Hematopoietic multipotent progenitor cell treated with erythropoietin and hydrocortisone succinate and interleukin-3 and kit ligand, for 8 days (in vitro differentiated cells): Measurements from ENCODE around the gene TREML2.

Experiments used
- DNase-seq: peaks from one replicate; pipeline ENCODE4 v3.0.0-alpha.2; 2015

TREML2 gene

DNA sequence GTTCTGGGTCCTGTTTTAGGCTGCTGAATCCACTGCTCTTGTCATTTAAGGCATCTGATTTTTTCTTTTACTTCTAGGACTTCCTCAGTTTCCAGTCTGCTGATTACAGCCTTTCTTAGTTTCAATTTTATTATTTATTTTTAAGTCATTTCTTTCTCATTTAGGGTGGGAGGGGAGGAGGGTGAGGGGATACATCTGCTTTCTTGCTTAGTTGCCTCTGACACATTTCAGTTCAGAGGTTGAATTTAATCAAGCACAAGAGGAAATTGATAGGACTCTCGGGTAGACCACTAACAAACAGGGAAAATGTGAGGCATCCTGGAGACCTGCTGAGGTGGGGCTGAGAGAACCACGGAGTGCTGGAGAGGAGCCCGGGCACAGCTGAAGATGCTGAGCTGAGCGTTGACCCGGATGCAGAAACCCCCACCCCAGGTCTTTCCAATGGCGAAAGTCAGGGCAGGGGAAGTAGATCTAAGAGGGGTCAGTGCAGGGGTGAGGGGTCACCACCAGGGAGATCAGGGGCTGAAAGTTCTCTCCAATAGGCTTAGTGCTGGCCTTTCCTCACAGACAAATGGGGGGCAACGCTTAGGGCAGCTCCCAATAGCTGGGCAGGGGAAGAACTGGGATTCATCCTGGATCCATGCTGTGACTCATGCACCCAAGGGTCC lies 7.6 kb upstream of the TREML2 start:
- no peak for DNase-seq

DNA sequence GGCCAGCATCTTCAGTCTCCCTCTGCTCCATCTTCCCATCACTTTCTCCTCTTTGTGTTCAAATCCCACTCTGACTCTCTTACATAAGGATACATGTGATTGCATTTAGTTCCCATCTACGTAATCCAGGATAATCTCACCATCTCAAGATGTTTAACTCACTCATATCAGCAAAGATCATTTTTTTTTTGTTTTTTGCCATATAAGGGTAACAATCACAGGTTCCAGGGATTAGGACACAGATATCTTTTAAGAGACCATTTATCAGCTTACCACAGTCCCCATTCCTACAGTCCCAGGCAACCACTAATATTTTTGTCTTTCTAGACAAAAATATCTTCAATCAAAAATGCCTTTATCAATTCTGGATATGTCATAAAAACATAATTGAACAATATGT lies 3.2 kb upstream of the TREML2 start:
- DNase-seq, result no peak

DNA sequence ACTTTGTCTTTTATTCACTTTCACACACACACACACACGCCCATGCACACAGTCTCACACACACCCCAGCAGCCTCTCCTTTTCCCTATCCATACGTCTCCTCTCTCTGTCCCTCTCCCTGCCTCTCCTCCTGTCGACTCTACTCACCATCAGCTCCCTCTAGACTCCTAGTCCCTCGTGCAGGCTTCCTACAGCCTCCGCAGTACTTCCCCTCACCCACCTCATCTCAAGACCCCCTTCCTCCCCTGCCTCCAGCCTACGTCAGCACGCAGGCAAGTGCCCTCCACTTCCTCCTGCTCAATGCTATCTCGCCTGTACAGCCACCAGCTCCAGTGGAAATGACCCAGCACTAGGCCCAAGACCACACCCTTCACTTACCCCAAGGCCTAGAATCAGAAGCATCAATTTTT lies 820 bp upstream of the TREML2 start:
- DNase-seq, result peak; percentile 80

DNA sequence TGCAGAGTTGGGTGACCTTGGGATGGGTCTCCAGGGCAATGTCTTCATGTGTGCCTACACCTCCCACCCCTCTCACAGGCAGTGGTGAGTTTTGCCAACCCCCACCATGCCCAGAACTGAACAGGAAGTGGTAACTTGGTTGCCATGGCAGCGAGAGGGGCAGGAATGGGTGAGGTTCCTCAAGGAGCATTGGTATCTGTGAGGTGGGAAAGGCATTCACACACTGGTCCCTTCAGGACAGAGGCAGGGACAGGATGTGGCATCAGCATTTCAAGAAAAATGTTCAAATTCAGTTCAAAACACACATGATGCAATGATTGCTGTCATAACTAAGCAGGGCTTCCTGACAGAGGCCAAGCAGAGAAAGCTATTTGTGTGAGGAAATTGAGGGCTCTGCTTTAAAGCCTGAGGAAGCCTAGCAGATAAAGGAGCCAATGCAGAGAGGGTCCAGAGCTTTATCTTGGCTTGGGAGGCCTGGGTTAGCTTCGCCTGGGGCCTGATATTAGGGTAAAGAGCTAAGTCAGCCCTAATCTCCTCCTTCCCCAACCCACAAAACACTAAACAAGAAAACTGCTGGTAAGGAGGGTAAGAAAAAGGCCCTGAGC lies 551 bp downstream of the TREML2 start:
- peak; percentile 91 for DNase-seq

DNA sequence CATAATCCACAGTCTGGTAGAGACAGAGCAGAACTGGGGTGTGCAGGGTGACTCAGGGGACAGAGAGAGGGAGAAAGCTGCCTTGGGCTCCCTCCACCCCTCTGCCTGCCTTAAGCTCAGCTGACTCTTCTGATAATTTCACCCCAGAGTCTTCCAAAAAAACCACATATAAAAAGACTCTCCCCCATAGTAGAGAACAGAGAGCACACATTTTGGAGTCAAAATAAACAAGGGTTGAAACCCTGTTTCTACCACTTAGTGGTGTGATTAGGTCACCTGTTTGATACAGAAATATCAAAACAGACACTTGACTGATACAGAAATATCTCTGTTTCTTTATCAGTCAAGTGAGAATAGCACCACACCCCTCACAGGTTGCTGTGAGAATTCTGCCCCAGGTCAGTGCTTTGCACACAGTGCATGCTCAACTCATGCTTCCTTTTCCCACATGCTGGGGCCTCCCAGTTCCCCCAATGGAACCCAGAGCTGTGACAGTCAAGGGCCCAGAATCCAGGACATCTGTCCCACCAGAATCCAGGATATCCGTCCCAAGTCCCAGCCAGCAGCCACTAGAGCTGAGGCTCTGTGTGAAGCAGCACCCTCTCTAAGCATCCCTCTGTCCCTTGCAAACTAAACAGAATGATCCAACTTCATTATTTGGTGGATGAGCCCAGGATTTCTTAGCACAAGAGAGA lies 1.2 kb downstream of the TREML2 start:
- peak; percentile 74 for DNase-seq

DNA sequence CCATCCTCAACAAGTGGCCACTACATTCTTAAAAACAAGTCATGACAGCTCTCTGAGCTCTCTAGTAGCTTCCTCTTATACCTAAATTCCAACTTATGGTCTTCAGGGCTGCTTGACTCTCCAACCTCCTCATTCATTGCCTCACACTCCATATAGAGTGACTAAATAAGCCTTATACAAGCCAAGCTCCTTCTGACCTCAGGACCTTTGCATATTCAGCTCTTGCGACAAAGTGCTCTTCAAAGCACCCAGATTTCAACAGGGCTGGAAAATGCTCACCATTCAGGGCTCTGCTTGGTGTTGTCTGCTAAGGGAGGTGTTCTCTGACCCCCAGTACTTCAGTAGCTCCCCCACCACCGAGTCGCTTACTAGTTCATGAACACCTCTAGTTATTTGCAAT lies 3.7 kb downstream of the TREML2 start:
- DNase-seq, result no peak

DNA sequence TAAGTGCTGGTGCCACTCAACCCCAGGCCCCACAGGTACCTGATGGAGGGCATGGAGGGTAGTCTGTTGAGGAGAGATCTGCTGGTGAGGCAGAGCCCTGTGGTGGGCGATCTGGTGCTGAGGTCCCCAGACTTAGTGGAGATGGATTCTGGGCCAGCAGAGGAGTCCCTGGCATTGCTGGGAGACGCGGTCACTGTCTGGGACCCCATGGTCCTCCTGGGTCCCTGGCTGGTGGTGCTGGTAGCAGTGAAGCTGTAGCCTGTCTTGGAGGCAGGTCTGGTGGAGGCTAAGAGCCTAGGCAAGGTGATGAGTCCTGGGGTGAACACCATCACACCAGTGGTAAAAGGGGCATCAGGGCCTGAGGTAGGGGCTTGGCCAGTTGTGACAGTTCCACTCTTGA lies 6.6 kb downstream of the TREML2 start:
- no peak for DNase-seq

DNA sequence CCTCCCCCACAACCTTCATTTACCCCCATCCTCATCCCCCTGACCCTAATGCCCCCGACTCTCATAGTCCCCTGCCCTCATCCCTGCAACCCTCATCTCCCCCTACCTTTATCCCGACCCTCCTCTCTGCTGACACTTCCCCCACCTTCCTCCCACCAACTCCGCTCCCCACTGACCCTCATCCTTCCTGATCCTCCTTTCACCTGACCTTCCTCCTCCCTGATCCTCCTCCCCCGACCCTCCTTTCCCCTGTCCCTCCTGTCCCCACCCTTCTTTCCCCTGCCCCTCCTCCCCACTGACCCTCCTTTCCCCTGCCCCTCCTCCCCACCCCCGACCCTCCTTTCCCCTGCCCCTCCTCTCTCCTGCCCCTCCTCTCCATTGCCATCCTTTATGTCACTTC lies 7.1 kb downstream of the TREML2 start:
- DNase-seq, result no peak

DNA sequence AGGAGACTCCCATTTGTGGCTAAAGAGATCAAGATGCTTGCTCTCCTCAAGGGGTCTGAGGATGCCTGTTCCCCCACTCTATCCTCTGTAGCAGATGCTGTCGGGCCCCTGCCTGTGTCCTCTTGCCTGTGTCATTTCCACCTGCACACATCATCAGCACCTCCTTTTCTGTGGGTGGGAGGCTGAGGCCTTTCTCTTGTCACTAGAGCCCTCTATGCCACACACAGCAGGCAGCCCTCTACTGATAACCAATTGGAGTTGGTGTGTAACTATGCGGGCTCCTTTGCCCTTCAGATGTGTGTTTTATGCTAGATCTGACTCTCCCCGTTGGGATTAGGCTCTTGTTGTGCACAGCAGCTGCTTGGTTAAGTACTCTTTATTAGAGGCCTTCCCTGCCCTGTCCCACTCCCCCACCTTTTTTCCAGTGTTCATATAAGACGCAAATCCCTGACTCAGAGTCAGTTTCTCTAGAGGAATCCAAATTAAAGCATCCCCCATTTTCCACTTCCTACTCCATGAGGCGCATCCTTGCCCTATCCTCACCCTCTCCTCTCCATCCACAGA lies 7.7 kb downstream of the TREML2 start:
- no peak for DNase-seq

DNA sequence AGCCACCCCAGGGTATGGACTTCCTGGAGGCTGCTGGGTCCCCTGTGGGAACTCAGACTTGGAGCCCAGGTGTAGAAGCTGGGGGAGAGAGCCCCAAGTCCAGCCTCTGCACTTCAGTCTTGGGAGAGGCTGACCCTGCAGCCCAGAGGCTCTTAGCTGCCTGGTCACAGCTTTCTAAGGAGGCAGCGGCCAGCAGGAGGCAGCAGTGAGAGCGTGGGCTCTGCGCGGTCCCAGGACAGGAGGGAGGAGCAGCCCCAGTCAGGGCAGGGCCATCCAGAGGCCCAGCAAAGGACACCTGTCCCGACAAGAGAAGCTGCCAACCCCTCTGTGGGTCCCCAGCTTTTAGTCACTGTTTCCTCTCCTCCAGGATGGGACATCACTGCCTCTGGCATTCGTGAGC lies 9.4 kb downstream of the TREML2 start:
- peak; percentile 14 for DNase-seq

DNA sequence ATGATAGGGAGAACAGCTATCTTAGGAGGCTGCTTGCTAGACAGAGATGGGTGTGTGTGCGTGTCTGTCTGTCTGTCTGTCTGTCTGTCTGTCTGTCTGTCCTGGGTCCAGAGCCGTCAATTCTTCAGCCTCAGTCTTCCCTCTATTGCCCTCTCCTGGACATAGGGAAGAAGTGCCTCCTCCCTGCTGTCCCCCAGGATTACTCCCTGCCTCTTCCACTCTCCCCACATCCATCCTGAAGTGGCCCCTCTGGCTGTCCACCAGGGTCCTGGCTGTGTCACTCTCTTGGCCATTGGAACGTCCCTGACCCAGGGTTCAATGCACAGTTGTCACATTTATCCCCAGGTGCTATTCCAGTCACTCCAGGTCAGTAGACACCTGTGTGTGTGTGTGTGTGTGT lies 10.2 kb downstream of the TREML2 start:
- peak; percentile 19 for DNase-seq

DNA sequence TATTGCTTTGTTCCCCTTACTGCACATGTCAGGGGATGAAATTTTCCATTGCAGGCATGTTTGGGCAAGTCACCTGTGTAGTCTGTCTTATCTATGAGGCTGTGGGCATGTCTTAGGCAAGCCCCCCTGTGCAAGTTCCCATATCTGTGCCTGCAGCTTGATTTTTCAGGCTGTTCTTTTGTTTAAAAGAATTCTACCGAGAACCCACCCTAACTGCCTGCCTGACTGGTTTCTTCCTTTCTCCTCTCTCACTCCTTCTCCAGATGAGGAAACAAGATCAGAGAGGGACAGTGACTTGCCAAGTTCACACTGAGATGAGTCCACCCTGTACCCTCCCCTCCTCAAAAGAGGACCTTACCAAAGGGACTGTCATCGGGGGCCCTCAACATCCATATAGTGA lies 11.0 kb downstream of the TREML2 start:
- DNase-seq, result peak; percentile 57

DNA sequence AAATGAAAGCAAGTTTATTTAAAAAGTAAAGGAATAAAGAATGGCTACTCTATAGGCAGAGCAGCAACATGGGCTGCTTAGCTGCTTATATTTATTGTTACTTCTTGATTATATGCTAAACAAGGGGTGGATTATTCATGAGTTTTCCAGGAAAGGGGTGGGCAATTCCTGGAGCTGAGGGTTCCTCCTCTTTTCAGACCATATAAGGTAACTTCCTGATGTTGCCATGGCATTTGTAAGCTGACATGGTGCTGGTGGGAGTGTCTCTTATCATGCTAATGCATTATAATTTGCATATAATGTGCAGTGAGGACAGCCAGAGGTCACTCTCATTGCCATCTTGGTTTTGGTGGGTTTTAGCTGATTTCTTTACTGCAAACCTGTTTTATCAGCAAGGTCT lies 11.9 kb downstream of the TREML2 start:
- peak; percentile 25 for DNase-seq

DNA sequence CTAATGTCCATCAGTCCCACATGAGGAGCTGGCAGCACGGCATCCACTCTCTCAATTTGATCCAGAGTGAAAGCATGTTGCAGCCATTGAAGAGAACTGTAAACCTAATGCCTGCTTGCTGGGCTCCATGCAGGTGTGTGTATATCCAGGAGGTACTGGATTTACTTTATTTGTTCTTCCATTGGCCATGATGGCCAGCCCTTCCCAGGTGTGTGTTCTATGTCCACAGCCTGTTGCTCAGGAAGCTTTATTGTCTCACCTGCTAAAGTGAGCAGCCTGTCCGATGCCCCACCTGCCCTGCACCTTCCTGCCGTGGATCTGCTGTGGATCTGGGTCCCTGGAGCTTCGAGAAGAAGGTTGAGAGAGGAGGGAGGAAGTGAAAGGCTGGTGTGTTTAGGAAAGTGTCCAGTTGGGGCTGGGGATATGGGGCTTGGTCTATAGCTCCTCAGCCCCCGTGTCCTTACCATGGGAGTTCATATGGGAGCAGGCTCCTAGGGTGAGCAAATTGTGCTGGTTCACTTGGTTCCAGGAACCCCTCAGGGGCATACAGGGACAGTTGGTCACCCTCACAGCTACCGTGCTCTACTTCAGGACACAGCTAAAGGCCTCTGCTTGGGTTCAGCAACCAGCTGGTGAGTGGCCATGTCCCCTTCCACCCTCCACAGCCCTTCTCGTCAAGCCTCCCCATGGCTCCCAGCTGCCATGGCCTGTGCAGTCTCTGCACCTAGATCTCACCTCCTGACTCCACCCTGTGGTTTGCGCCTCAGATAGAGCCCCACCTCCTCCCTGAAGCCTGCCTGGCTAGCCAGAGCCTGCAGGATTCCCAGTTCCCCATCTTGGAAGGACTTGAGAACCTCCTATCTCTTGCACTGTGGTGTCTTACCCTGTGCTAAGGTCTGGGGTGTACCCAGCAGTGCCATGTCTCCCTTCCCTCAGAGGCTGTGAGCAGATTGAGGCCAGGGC lies 12.7 kb downstream of the TREML2 start:
- no peak for DNase-seq

DNA sequence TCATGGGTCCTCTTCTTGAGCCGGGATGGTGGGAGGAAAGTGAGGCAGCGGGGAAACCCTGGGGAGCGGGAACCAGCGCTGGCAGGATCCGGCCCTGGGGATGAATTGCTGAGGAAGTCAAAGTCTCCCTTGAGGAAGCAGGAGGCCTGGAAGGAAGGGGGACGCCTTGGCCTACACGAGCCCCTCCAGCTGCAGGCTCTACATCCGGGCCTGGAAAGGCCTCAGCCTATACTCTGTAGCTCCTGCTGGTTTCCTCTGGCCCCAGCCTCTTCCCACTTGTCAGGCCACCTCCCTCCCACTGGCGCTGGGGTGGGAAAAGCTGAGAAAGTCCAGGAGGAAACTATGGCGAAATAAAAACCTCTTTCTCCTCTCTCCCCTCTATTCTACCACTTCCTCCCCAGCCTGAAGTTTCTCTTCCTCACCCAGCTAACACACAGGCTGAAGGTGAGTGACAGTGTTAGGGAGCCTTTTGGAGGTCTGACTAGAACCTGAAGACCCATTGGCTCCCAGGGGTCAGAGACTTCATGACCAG lies 14.9 kb downstream of the TREML2 start:
- DNase-seq, result no peak

DNA sequence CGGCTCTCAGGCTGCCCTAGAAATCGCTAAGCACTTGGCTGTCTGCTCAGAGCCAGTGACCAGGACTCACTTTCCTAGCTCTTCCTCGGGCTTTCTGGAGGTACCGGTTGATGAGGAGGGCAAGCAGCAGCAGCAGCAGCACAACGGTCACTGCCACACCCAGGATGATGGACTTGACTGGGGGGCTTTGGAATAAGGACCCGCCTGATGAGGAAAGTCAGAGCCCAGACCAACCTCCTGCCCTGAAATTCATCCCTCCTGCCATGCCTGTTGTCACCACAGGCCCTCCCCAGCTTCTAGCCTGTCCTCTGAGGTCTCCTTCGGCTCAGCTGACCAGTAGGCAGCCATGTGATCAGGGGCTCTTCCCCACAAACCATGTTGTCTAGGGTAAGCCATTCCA lies 16.2 kb downstream of the TREML2 start:
- no peak for DNase-seq

DNA sequence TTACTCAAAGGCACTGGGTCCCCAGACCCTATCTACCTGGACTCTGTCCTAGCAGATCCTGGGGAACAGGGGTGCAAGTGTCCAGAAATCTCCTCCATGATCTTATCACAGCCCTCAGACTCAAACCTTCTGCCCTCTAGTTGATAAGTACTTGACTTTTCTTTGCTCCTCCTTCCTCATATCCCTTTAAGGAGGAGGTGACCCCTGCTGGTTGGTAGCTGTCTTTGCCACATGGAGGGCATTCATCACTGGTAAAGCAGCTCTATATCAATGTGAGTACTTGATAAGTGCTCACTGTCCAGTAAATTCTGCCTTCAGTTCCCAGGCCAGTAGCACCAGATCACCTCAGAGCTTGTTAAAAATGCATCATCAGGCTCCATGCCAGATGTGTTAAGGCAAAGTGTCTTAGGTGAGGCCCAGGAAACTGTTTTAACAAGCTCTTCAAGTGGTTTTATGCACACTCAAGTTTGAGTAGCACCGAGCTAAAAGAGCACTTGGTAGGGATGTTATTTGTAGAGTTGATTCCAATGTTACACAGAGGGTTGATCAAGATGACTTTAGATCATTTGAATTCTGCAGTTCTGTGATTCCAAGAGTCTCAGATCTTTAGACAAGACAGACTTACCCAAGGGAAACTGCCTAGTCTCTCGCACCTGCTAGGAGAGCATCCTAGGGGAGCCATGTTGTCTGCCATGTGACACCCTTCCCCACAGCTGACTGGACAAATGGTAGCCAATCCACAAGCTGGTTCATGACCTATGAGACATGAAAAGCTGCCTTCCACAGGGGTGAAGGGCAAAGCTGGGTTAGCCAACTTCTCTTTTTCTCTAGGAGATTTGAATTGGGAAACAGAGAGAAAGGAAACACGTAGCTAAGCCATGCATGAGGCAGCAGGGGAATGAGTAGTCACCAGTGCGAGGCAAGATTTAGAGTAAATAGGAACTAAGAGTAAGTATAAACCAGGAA lies 18.6 kb downstream of the TREML2 start:
- peak; percentile 85 for DNase-seq

DNA sequence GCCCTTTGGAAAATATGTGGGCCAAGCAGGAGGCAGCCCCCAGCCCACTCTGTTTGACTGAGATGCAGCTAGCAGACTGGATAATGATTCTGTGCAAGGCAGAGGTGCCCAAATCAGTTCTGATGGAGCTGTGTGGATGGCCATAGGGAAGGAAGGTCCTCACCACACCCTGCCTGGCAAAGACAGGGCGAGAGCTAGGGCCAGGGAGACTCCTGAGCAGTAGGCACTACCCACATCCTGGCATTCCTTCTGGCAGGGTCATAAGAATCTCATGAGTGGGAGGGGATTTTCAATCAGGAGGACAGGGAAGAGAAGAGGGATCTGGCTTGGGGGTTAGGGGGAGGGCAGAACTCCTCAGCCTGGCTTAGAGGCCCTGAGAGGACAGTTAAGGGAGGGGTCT lies 19.4 kb downstream of the TREML2 start:
- no peak for DNase-seq

DNA sequence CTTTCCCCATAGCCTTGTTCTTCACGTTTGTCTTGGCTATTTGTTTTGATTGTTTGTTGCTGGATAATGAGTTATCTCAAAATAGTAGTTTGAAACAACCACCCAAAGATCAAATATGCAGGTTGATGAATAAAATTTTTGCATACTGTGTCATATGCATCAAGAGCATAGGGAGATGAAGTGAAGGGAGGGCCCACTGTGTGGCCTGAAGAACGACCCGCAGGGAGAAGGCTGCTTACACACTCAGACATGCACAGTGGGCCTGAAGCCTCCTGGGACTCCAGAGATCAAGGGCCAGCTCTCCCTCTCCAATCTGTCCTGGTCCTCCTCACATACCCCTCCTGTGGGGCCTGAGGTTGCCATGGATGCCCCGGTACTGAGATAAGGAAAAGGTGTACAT lies 21.8 kb downstream of the TREML2 start:
- DNase-seq, result no peak

DNA sequence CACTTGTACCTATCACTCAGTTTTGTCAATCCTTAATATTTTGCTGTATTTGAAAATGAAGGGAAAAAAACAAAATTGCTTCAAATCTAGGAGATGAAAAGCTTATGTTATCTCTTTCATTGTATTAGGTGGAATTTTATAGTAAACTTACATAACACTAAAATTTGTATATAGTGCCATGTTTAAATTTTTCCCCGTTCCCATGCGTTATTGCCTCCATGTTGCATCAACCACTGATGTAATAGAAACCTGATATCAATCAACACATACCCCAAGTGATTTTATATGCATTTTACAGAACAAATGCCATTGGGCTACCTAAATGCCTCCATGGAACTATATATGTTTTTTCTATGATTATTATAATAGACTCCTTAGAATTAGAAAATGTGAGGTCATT lies 23.3 kb downstream of the TREML2 start:
- no peak for DNase-seq

DNA sequence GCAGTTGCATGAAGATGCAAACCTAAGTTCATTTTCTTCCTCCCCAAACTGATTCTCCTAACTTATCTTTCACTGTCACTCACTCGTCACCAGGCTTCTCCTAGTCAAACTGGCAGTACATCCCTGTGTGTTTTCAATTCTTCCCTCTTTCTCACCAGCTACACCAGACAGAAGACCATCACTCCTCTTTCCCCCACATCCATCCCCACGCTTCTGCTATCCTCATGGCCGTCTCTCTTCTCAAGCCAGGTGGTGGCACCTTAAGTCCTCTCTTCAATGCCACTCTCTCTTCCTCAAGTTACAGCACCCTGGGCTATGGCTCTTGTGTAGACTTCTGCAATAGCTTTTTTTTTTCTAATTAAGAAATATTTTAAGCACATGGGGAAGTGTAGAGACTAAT lies 23.7 kb downstream of the TREML2 start:
- DNase-seq, result no peak
